GM12891 (cell line): ENCODE results near the gene LCNL1.

ENCODE experiments used
- PAX5 ChIP-seq: IDR thresholded peaks from 2 replicates; pipeline ENCODE4 v1.6.1; 2011; ENCODE audit warnings: low read length, moderate library complexity, mild to moderate bottlenecking; ENCODE audit not compliant: insufficient read depth, severe bottlenecking
- POLR2A ChIP-seq: IDR thresholded peaks from 2 replicates; pipeline ENCODE4 v1.6.1; 2011; ENCODE audit warnings: low read depth, low read length, control low read depth
- POLR2AphosphoS5 ChIP-seq: IDR thresholded peaks from 2 replicates; pipeline ENCODE4 v1.6.1; 2011; ENCODE audit warnings: low read depth, low read length, control low read depth
- SPI1 ChIP-seq: IDR thresholded peaks from 2 replicates; pipeline ENCODE4 v1.6.1; 2011; ENCODE audit warnings: low read depth, low read length, control low read depth
- TAF1 ChIP-seq: IDR thresholded peaks from 2 replicates; pipeline ENCODE4 v1.6.1; 2011; ENCODE audit warnings: low read depth, low read length, control low read depth

GRCh38 chr9:136983656-136984314, 992 bp downstream of the LCNL1 start:
- TF ChIP-seq SPI1 (no peak), POLR2A (no peak), TAF1 (no peak), POLR2AphosphoS5 (no peak), PAX5 (no peak)
